Keratinocyte (primary cell): ENCODE data around the gene CEBPZ.

Experiments used
- CTCF ChIP-seq, 3 experiments: IDR thresholded peaks in 1 of 3; conservative IDR thresholded peaks in 1 of 3; optimal IDR thresholded peaks in 1 of 3; 2 replicates in 2 of 3; 3 replicates in 1 of 3; pipeline versions ENCODE3 to v1.5.1; 2011; ENCODE audit warnings: low read length in 3 of 3, mild to moderate bottlenecking in 3 of 3, moderate library complexity in 2 of 3, control low read depth in 1 of 3, inconsistent platforms in 1 of 3; ENCODE audit not compliant: insufficient read depth in 2 of 3; ENCODE audit errors: extremely low read depth in 1 of 3
- EZH2 ChIP-seq: IDR thresholded peaks from one replicate; pipeline ENCODE4 v1.6.1; 2012; ENCODE audit warnings: inconsistent platforms, mild to moderate bottlenecking, low read length, moderate library complexity

DNA sequence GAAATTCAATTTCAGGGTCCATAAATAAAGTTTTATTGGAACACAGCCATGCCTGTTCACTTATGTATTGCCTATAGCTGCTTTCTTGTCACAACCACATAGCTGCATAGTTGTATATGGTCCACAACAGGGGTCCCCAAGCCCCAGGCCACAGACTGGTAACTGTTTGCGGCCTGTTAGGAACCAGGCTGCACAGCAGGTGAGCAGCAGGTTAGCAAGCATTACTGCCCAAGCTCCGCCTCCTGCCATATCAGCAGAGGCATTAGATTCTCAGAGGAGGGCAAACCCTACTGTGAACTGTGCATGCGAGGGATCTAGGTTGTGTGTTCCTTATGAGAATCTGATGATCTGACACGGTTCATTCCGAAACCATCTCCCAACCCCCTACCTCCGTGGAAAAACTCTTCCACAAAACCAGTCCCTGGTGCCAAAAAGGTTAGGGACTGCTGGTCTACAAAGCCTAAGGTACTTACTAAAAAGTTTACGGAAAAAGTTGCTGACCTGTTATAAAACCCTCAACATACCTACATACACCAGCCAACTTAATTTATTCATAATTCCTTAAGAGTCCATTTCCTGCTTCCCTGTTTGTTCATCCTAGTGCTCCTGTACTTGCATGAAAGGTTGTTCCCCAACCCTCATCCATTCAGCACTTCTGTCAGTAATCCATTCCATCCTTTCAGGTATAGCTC is 40.1 kb upstream of the CEBPZ start:
- no peak for TF ChIP-seq CTCF (optimal IDR thresholded peaks at IDR 0.05 in 1 of 3, IDR thresholded peaks at IDR 0.05 in 1 of 3, conservative IDR thresholded peaks at IDR 0.05 in 1 of 3; ENCODE audit: extremely low read depth in 1 of 3, insufficient read depth in 2 of 3, low read length in 3 of 3)
- TF ChIP-seq EZH2, result no peak
